DMS79 treated with DMSO at 0.1 percent for 48 hours (cell line): ENCODE measurements around the gene XRRA1.
"Not testable (repeated sequence)": the region's sequence is repeated elsewhere in the genome, so short reads cannot be mapped to it uniquely, and the experiment has no call there.

ENCODE experiments used
- DNase-seq: peaks from one replicate; lab custom pipeline; 2025; lab: John Stamatoyannopoulos, UW

XRRA1 gene

DNA sequence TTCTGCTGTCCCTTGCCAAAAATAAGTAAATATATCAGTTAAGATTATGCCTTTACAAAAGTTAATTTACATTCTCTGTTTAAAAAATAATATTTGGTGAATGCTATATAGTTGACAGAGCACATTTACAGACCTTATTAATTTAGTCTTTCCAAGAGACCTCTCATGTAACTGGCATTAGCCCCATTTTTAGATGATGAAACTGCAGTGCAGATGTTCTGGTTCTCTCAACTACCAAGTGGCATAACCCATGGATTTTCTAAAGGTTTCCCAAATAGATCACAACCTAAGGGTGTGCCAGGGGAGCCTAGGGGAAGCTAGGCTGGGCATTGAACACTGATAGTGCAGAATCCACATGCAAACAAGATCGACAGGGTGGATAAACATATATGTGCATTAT lies 111.7 kb downstream of the XRRA1 start:
- no peak for DNase-seq

DNA sequence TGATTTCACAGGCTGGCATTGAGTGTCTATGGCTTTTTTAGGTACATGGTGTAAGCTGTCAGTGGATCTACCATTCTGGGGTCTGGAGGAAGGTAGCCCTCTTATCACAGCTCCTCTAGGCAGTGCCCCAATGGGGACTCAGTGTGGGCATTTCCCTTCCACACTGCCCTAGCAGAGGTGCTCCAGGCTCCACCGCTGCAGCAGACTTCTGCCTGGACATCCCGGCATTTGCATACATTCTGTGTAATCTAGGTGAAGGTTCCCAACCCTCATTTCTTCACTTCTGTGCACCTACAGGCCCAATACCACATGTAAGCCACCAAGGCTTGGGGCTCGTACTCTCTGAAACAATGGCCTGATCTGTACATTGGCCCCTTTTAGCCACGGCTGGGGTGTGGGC lies 122.0 kb downstream of the XRRA1 start:
- no peak for DNase-seq

DNA sequence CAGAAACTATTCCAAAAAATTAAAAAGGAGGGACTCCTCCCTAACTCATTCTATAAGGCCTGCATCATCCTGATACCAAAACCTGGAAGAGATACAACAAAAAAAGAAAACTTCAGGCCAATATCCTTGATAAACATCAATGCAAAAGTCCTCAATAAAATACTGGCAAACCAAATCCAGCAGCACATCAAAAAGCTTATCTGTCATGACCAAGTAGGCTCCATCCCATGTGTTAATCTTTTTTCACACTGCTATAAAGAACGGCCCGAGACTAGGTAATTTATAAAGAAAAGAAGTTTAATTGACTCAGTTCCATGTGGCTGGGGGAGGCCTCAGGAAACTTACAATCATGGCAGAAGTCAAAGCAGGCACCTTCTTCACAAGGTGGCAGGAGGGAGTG lies 123.3 kb downstream of the XRRA1 start:
- DNase-seq: not testable (repeated sequence)

DNA sequence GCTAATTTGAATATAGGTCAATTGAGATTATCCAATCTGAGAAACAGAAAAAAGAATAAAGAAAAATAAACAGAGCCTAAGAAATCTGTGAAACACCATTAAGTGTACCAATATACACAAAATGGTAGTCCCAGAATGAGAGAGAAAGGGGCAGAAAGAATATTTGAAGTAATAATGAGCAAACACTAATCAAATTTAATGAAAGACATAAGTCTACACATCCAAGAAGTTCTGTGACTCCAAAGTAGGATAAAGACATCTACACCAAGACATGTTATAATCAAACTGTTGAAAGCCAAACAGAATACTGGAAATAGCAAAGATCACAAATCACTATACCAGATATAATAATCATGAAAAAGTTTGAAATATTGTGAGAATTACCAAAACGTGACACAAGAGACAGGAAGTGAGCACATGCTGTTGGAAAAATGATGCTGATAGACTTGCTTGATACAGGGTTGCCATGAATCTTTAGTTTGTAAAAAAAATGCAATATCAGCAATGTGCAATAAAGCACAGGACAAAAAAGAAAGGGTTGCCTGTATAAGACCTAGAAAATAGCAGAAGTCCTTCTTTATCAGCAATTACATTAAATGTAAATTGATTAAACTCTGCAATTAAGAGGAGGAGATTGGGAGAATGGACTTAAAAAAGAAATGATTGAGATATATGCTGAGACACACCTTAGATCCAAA lies 124.5 kb downstream of the XRRA1 start:
- DNase-seq: no peak

DNA sequence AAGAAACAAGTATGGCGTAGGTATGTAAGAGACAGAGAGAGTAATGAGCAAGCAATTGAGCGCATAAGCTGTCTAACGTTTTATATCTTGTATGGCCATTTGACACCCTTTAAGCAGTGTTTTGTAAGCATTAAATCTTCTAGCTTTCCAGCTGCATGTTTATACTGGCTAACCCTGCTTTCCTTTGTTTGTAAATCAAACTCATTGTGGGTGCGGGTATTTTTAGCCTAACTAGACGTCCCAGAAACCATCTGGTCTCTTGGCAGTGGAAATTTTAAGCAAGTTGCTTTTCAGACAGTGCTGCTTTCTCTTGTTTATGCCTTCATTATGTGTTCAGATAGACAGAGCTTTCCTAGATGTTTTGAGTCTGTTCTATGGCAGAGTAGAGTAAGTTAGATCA lies 126.7 kb downstream of the XRRA1 start:
- no peak for DNase-seq

DNA sequence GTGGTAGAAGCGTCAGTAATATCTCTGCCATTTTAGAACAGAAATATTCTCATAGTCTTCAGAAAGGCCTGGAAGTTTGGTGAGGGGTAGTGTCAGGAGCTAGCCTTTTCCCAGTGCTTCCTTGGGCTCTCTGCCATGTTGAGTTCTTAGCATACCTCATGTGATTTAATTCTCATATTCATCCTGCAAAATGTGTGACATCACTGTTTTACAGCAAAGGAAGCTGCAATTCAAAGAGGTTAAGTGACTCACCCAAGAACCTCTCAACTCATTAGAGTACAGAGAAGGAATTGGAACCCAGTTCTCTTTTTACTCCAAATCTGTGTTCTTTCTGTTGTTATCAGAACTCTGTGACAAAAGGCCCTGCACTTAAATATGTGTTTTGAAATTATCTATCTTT lies 128.1 kb downstream of the XRRA1 start:
- no peak for DNase-seq

DNA sequence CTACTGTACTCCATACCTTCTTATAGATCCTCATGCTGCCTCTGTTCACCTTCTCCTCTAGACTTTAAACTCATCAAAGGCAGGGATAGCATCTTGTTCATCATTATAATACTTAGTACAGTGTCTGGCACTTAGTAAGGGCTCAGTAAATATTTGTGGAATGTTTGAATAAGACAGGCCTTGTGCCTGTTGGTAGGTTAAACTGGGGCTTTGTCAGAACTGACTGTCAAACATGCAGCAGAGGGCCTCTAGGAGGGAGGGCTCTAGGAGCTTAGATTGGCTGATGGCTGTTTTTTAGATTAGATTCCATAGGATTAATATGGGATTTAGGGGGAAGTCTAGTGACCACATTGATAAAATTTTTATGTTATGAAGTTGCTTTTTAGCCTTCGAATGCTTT lies 129.5 kb downstream of the XRRA1 start:
- DNase-seq: no peak

DNA sequence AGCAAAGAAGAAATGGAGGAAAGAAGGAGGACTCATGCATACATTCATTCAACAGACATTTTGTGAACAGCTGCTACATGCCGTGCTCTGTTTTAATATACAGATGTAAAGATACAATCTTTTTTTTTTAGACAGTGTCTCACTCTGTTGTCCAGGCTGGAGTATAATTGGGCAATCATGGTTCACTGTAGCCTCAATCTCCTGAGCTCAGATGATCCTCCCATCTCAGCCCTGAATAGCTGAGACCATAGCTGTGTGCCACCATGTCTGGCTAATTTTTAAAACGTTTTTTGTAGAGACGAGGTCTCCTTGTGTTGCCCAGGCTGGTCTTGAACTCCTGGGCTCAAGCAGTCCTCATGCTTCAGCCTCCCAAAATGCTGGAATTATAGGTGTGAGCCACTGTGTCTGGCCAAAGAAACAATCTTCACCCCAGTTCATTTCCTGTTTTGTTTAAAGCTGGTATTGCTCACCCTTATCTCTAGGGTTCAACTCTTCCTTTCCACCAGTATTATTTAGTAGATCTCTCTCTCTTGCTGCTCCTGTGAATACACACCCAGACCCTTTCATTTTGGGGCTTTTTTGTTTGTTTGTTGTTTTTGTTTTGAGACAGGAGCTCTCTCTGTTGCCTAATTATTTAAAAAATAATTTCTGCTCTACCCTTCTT lies 130.5 kb downstream of the XRRA1 start:
- no peak for DNase-seq

DNA sequence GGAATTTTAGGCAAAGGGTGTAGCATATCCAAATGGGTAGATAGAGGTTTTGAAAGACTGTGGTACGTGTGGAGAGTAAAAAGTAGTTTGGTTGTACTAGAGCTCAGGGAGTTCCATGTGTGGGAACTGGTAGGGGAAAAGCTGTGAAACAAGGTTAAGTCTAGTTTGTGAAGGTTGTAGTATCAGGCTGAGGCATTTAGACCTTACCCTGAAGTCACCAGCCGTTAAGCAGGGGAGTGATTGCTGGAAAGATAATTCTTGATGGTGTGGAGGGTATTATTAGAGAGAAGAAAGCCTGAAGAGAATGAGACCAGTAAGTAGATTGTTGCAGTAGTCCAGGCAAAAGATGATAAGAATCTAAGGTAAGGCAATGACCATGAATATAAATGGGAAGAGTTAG lies 132.2 kb downstream of the XRRA1 start:
- no peak for DNase-seq

DNA sequence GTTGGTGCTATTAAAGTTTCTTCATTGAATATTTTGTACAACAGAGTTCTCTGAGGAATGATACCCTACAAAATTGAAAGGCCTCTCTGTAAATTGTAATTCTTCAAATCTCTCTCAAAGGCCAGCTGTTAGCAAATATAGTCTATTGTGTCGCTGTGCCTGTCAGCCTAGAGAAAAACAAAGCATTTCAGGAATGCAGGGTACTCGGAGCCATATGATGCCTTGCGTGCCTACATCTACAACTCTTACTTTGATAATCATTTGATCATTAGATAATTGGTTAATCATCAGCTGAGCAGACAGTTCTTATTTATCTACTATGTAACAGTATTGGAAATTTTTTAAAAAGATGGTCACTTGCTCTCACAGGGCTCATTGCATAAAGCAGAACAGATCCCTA lies 132.9 kb downstream of the XRRA1 start:
- no peak for DNase-seq

DNA sequence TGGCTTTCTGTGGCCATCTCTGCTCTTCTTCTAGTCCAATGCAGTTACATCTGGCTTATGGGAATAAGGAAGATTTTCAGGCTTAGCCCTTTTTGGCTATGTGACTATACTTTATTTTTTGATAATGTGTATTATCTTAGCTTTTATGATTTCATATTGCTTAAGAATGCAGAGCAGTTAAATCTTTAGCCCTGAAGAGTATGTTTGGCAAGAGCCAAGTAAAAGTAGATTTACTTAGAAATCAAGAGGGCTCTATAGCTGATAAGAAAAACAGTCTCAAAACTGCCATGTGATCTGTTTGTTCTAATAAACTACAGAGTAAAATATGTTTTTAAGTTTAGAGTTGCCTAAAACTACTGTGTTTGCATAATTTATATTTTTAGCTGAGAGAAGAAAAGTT lies 139.1 kb downstream of the XRRA1 start:
- no peak for DNase-seq

DNA sequence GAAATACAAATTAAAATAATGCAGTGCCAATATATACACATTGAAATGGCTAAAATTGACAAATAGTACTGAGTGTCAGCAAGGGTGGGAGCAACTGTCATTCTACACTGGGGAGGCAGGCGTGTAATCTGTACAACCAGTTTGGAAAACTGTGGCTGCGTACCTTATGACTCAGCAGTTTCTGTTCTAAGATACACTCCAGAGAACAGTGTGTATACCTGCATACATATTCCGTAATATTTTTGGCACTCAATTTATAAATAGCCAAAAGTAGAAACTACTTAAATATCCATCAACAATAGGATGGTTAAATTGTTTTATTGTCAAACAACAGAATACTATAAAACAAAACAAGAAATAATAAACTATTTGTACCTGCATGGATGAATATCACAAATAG lies 142.6 kb downstream of the XRRA1 start:
- no peak for DNase-seq

DNA sequence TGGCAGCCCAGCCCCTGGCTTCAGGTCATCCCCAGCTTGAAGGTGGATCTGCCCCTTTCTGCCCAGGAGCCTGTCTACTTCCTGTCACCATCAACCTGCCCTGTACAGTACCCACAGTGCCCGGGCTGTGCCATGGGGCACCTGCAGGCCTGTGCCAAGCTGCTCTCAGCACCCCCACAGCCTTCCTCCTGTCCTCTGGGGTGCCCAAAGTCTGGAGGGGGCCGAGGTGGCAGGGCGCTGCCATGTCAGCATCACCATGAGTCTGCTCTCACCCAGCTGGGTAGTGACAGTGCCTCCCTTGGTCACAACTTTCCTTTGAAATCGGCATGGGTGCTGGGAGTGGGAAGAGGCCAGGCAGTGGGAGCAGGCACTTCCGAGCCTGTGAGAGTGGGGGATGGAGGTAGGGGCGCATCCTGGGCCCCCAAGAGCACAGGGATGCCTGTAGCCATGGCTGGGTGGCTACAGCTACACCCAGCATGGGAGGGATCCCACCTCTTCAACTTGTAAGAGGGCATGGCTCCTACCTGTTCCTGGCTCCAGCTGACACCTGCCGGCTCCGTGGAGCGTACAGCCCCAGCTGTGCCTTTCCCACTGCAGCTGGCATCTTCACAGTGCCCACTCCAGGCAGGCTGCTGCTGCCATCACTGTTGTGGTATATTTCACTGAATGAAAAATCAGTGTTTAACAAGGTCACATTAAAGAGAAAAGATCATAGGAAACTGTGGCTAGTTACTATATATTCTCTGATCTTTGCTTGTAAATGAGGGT lies 157.4 kb downstream of the XRRA1 start:
- no peak for DNase-seq
